Activated T-cell treated with anti-CD3 and anti-CD28 coated beads, Interleukin-2, amount 50 U/mL, for 24 hours (primary cell): Measurements from ENCODE around the gene UMOD.
"Not testable (repeated sequence)": the region's sequence is repeated elsewhere in the genome, so short reads cannot be mapped to it uniquely, and the experiment has no call there.

ENCODE experiments used
- DNase-seq: peaks from one replicate; pipeline ENCODE4 v3.0.0-alpha.2; 2020
- H3K27ac Mint-ChIP-seq: 2 replicates; pipeline ENCODE4 v1.8.0; 2020; ENCODE audit warnings: mild to moderate bottlenecking, mixed read lengths
- H3K27me3 Mint-ChIP-seq: 2 replicates; pipeline ENCODE4 v1.8.0; 2020; ENCODE audit warnings: mixed read lengths
- H3K36me3 Mint-ChIP-seq: 2 replicates; pipeline ENCODE4 v1.8.0; 2020; ENCODE audit warnings: low read depth, mixed read lengths
- H3K4me1 Mint-ChIP-seq: 2 replicates; pipeline ENCODE4 v1.8.0; 2020; ENCODE audit warnings: low read depth, mixed read lengths
- H3K4me3 Mint-ChIP-seq: 2 replicates; pipeline ENCODE4 v1.8.0; 2020; ENCODE audit warnings: mild to moderate bottlenecking, moderate library complexity, mixed read lengths
- H3K9me3 Mint-ChIP-seq: 2 replicates; pipeline ENCODE4 v1.8.0; 2020; ENCODE audit warnings: mixed read lengths

The UMOD gene

DNA sequence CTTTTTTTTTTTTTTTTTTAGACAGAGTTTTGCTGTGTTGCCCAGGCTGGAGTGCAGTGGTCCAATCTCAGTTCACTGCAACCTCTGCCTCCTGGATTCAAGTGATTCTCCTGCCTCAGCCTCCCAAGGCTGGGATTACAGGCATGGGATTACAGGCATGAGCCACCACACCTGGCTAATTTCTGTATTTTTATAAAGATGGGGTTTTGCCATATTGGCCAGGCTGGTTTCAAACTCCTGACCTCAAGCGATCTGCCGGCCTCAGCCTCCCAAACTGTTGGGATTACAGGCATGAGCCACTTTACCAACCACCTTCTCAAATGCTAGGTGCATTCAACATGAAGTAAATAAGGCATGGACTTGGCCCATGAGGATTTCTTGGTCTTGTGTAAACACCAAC is 31.5 kb downstream of the UMOD start:
- not testable (repeated sequence) for H3K36me3 Mint-ChIP-seq, DNase-seq, H3K27me3 Mint-ChIP-seq, H3K4me3 Mint-ChIP-seq, H3K9me3 Mint-ChIP-seq, H3K4me1 Mint-ChIP-seq, H3K27ac Mint-ChIP-seq

DNA sequence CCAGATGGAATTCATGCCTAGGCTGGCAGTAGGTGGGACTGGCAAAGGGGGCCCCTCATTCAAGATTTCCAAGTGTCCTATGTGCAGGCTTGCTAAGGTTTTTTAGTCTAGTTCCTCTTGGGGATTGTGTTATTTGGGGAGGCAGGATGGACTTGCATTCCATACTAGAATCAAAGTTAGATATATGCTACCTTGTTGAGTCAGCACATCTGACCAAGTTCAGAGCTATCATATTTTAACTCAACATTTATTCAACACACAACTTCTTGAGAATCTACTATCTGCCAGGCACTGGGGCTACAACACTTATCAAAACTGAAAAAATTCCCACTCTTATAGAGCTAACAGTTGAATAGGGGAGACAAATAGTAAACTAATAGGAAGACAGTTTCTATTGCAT is 31.9 kb downstream of the UMOD start:
- Mint-ChIP-seq H3K4me3 (no peak overlapping the region), H3K4me1 (no peaks in the 10 kb centered on the region), H3K27me3 (no peaks in the 10 kb centered on the region), H3K36me3 (no peaks in the 10 kb centered on the region), H3K27ac (no peak overlapping the region), H3K9me3 (no peaks in the 10 kb centered on the region)
- no peak for DNase-seq

DNA sequence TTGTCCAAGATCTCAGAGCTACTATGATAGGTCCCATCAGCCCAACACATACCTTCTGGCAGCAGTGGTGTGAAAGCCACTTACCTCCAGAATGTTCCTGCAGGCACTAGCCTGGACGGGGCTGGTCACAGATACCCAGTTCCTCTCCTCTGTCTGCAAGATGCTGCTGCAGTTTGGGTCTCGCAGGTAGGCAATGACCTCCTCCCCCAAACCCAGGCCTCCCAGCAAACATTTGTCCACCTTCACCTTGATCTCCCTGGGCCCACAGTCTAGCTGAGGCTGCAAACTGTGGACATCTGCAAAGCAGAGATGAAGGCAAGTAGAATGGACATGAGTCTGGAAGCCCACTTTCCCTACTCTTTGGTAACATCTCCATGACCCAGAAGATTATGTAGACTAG is 32.3 kb downstream of the UMOD start:
- no peak overlapping the region for H3K4me3 Mint-ChIP-seq
- no peak overlapping the region for H3K27ac Mint-ChIP-seq
- no peaks in the 10 kb centered on the region for H3K4me1 Mint-ChIP-seq
- H3K36me3 Mint-ChIP-seq: no peaks in the 10 kb centered on the region
- DNase-seq: no peak
- H3K27me3 Mint-ChIP-seq: no peaks in the 10 kb centered on the region
- H3K9me3 Mint-ChIP-seq: no peaks in the 10 kb centered on the region

DNA sequence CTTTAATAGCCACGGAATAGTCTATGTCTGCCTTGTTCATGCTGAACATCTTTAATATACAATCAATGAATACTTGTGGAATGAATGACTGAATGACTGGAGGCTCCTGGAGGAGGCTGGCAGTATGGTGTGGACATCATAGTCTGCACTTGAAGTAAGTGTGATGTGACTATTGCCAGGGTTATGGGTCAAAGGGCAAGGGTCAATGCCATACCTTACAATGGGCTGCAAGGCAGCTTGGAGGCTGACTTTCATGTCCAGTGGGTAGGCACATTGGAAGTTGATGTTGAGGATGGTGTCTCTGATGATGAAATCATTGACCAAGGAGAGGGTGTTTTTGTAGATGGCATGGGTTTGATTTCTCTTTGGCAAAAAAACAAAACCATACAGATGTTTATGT is 33.1 kb downstream of the UMOD start:
- no peaks in the 10 kb centered on the region for H3K9me3 Mint-ChIP-seq
- H3K36me3 Mint-ChIP-seq: no peaks in the 10 kb centered on the region

DNA sequence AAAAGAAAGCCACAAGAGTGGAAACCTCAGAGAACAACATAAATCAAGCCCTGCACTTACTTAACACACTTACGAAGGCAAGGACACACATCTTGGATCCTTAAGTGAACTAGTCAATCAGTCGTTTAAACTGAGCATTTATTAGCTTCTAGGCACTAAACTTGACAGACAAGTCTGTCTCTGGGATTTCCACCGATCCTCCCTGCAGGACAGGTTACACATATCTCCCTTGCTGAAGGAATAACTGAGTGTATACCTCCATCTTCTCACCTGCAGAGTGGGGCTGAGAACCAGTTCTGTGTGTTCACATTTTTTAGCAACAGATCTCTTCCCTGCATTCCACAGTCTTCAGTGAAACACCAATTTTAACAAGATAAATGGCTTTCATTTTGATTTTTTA is 34.1 kb downstream of the UMOD start:
- Mint-ChIP-seq H3K4me3 (no peak overlapping the region), H3K36me3 (no peaks in the 10 kb centered on the region), H3K27ac (no peak overlapping the region), H3K9me3 (no peaks in the 10 kb centered on the region), H3K27me3 (no peaks in the 10 kb centered on the region), H3K4me1 (no peaks in the 10 kb centered on the region)
- no peak for DNase-seq

More for the DNA sequence above, 33.1 kb downstream of the UMOD start:
- Mint-ChIP-seq H3K27me3 (no peaks in the 10 kb centered on the region), H3K4me3 (no peak overlapping the region), H3K4me1 (no peaks in the 10 kb centered on the region), H3K27ac (no peak overlapping the region)
- DNase-seq: no peak

GRCh38 chr16:20318006-20318405 is 34.5 kb downstream of the UMOD start:
- Mint-ChIP-seq H3K36me3 (no peaks in the 10 kb centered on the region), H3K27me3 (no peaks in the 10 kb centered on the region)

GRCh38 chr16:20317117-20317516 is 35.4 kb downstream of the UMOD start:
- H3K27ac Mint-ChIP-seq: no peak overlapping the region
- no peak overlapping the region for H3K4me3 Mint-ChIP-seq
- H3K27me3 Mint-ChIP-seq: no peaks in the 10 kb centered on the region
- no peaks in the 10 kb centered on the region for H3K9me3 Mint-ChIP-seq
- no peaks in the 10 kb centered on the region for H3K4me1 Mint-ChIP-seq
- H3K36me3 Mint-ChIP-seq: no peaks in the 10 kb centered on the region
- DNase-seq: no peak

More at GRCh38 chr16:20318006-20318405, 34.5 kb downstream of the UMOD start:
- H3K4me1 Mint-ChIP-seq: no peaks in the 10 kb centered on the region
- no peaks in the 10 kb centered on the region for H3K9me3 Mint-ChIP-seq
- no peak overlapping the region for H3K27ac Mint-ChIP-seq
- no peak overlapping the region for H3K4me3 Mint-ChIP-seq
- DNase-seq: no peak

DNA sequence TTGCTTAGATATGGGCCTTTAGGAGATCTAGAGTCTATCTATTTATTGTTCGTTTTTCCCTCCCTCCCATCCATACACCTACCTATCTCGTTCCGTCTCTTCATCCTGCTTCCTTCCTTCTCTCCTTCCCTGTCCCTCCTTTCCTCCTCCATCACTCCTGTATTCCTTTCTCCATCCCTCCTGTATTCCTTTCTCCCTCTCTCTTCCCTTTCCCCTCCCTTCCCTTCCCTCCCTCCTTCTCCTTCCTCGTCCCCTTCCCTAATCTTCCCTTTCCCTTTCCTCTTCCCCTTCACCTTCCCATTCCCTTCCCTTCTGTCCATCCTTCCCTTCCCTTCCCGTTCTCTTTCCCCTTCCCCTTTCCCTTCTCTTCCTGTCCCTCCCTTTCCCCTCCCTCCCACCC is 35.8 kb downstream of the UMOD start:
- H3K4me3 Mint-ChIP-seq: no peak overlapping the region
- no peaks in the 10 kb centered on the region for H3K9me3 Mint-ChIP-seq
- H3K36me3 Mint-ChIP-seq: no peaks in the 10 kb centered on the region
- H3K27me3 Mint-ChIP-seq: no peaks in the 10 kb centered on the region
- no peaks in the 10 kb centered on the region for H3K4me1 Mint-ChIP-seq
- H3K27ac Mint-ChIP-seq: no peak overlapping the region
- no peak for DNase-seq

DNA sequence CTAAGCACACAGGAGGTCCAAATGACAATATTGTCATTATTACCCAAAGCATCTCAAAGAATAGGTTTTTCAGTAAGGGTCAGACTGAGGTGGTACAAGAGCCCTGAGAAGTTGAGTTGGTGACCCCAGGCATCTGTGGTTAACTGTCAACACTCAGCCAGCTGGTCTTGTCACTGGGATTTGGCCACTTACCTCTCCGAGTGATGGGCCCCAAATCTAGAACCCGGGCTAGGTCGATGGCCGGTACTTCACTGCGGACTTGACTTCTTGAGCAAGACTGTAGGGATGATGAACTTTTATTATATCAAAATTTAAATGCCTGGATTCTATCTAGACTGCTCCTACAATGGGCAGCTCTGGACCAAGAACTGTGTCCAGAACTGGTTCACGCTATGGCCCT is 36.8 kb downstream of the UMOD start:
- Mint-ChIP-seq H3K27me3 (no peaks in the 10 kb centered on the region), H3K4me1 (no peaks in the 10 kb centered on the region)

DNA sequence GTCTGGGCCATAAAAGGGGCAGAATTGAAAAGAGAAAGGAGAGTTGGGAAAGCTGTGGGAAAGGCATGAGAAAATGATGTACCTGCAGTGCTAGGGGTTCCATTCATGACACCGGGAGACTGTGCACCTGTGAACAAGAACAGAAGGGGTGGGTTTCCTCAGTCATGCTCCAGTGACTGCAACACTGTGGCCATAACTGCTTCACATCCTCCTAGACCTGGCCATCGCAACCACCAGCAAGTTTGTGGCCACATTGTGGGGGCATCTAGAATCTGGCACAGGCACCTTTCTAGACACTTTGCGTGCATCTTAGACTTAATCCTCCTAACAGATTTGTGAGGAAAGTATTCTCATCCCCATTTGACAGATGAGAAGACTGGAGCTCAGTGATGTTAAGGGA is 37.9 kb downstream of the UMOD start:
- H3K36me3 Mint-ChIP-seq: no peaks in the 10 kb centered on the region
- DNase-seq: no peak
- H3K9me3 Mint-ChIP-seq: no peaks in the 10 kb centered on the region
- H3K27me3 Mint-ChIP-seq: no peaks in the 10 kb centered on the region
- H3K27ac Mint-ChIP-seq: no peak overlapping the region
- no peaks in the 10 kb centered on the region for H3K4me1 Mint-ChIP-seq
- no peak overlapping the region for H3K4me3 Mint-ChIP-seq

More for the DNA sequence above, 36.8 kb downstream of the UMOD start:
- Mint-ChIP-seq H3K4me3 (no peak overlapping the region), H3K9me3 (no peaks in the 10 kb centered on the region), H3K27ac (no peak overlapping the region), H3K36me3 (no peaks in the 10 kb centered on the region)
- DNase-seq: no peak

GRCh38 chr16:20313741-20314140 is 38.8 kb downstream of the UMOD start:
- no peaks in the 10 kb centered on the region for H3K9me3 Mint-ChIP-seq

DNA sequence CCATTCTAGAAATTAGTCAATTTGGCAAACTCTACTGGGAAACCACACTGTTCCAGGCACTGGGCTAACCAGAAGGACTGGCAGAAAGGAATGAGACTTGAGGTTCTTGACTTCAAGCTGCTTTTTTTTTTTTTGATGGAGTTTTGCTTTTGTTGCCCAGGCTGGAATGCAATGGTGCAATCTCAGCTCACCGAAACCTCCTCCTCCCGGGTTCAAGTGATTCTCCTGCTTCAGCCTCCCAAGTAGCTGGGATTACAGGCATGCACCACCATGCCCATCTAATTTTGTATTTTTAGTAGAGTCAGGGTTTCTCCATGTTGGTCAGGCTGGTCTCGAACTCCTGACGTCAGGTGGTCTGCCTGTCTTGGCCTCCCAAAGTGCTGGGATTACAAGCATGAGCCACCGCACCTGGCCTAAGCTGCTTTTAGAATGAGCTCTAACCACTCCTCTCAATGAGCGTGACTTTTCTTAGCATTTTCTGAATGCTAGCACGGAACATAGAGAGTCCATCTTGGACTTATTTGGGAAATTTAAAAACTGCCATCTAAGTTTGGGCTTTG is 39.9 kb downstream of the UMOD start:
- not testable (repeated sequence) for H3K4me1 Mint-ChIP-seq

More at GRCh38 chr16:20313741-20314140, 38.8 kb downstream of the UMOD start:
- no peak overlapping the region for H3K4me3 Mint-ChIP-seq
- no peaks in the 10 kb centered on the region for H3K4me1 Mint-ChIP-seq
- no peaks in the 10 kb centered on the region for H3K36me3 Mint-ChIP-seq
- H3K27ac Mint-ChIP-seq: no peak overlapping the region
- no peak for DNase-seq
- H3K27me3 Mint-ChIP-seq: no peaks in the 10 kb centered on the region

DNA sequence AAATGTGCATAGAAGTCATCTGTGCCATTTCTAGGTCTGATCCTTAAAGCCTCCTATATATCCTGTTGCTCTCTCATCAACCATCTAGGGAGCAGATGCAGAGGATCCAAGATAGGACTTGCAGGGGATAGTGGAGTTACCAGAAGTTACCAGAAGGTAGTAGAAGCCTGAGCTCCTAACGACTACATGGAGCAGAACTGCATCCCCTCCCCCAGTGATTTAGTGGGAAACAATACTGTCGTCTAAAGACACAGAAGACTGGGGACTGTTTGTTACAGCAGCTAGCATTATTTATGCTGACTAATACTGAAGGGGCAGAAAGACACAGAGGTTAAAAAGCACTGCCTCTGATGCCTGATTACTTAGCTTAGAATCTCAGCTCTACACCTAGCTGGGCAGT is 41.0 kb downstream of the UMOD start:
- Mint-ChIP-seq H3K9me3 (no peaks in the 10 kb centered on the region), H3K4me3 (no peak overlapping the region), H3K27me3 (peaks cover 2% of the 10 kb centered on the region), H3K36me3 (no peaks in the 10 kb centered on the region), H3K4me1 (no peaks in the 10 kb centered on the region), H3K27ac (no peak overlapping the region)
- DNase-seq: no peak

More for the DNA sequence above, 39.9 kb downstream of the UMOD start:
- not testable (repeated sequence) for H3K27me3 Mint-ChIP-seq, H3K27ac Mint-ChIP-seq, H3K4me3 Mint-ChIP-seq, H3K36me3 Mint-ChIP-seq, H3K9me3 Mint-ChIP-seq, DNase-seq

GRCh38 chr16:20310421-20311395 is 41.8 kb downstream of the UMOD start:
- H3K36me3 Mint-ChIP-seq: no peaks in the 10 kb centered on the region
- no peaks in the 10 kb centered on the region for H3K9me3 Mint-ChIP-seq
- DNase-seq: no peak
- no peak overlapping the region for H3K27ac Mint-ChIP-seq
- no peak overlapping the region for H3K4me3 Mint-ChIP-seq
- no peaks in the 10 kb centered on the region for H3K4me1 Mint-ChIP-seq
- peaks cover 2% of the 10 kb centered on the region for H3K27me3 Mint-ChIP-seq

DNA sequence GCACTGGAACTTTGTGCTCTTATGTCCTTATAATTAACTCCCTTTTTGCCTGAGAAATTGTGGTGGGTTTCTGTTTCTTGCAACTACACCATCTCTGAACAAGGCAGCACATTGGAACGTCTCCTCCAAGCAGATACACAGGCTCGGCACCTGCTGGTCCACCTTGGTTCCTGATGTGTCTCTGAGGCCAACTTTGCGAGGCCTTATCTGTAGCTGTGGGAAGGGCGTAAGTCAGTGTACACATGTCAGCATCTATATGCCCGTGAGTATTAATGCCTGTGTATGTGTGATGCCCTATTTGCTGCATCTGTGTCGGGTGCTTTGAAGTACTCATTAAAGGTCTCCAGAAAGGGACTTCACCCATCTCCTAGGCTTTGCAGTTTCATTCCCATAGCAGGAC is 42.7 kb downstream of the UMOD start:
- no peak for DNase-seq
- no peaks in the 10 kb centered on the region for H3K4me1 Mint-ChIP-seq
- no peaks in the 10 kb centered on the region for H3K9me3 Mint-ChIP-seq
- H3K4me3 Mint-ChIP-seq: no peak overlapping the region
- peaks cover 2% of the 10 kb centered on the region for H3K27me3 Mint-ChIP-seq
- no peaks in the 10 kb centered on the region for H3K36me3 Mint-ChIP-seq
- no peak overlapping the region for H3K27ac Mint-ChIP-seq
